KMS-11 (cell line): Measurements from ENCODE around the gene RTEL1.

Source experiments
- H2AFZ ChIP-seq: fragments of 200-600 bp; sonication (generic); 2 replicates; pipeline ENCODE4 v1.6.1; 2016; ENCODE audit warnings: antibody characterized with exemption, mixed run types, low read depth
- H3K27ac ChIP-seq: fragments of 200-600 bp; sonication (generic); 2 replicates; pipeline ENCODE4 v1.6.1; 2016; ENCODE audit warnings: mild to moderate bottlenecking, mixed run types
- H3K27me3 ChIP-seq: fragments of 200-600 bp; sonication (generic); 2 replicates; pipeline ENCODE4 v1.6.1; 2017; ENCODE audit warnings: mild to moderate bottlenecking, low read depth, mixed run types, moderate library complexity; ENCODE audit not compliant: insufficient read depth
- H3K36me3 ChIP-seq: fragments of 200-600 bp; sonication (generic); 2 replicates; pipeline ENCODE4 v1.6.1; 2017; ENCODE audit warnings: mild to moderate bottlenecking, mixed run types; ENCODE audit not compliant: insufficient read depth
- H3K4me1 ChIP-seq: fragments of 200-600 bp; sonication (generic); 2 replicates; pipeline ENCODE4 v1.6.1; 2016; ENCODE audit warnings: mild to moderate bottlenecking, low read depth, mixed run types; ENCODE audit not compliant: poor library complexity, severe bottlenecking
- H3K4me2 ChIP-seq: fragments of 200-600 bp; sonication (generic); 2 replicates; pipeline ENCODE4 v1.7.0; 2016; ENCODE audit warnings: mild to moderate bottlenecking, mixed run types
- H3K4me3 ChIP-seq: fragments of 200-600 bp; sonication (generic); IDR thresholded peaks from 2 replicates; pipeline ENCODE4 v1.6.1; 2017; ENCODE audit warnings: low read depth, low read length, mixed read lengths; ENCODE audit not compliant: insufficient read depth
- H3K79me2 ChIP-seq: fragments of 200-600 bp; sonication (generic); 2 replicates; pipeline ENCODE4 v1.6.1; 2016; ENCODE audit warnings: low read depth, mixed run types; ENCODE audit not compliant: insufficient read depth
- H3K9ac ChIP-seq: fragments of 200-600 bp; sonication (generic); 2 replicates; pipeline ENCODE4 v1.6.1; 2016; ENCODE audit warnings: mild to moderate bottlenecking, mixed run types
- H4K20me1 ChIP-seq: fragments of 200-600 bp; sonication (generic); 2 replicates; pipeline ENCODE4 v1.6.1; 2016; ENCODE audit warnings: mild to moderate bottlenecking, mixed run types; ENCODE audit not compliant: insufficient read depth
- TF ChIP-seq, protein P1 (sequence below): fragments of 200-600 bp; sonication (generic); conservative IDR thresholded peaks from 2 replicates; pipeline ENCODE4 v1.6.1; 2017; ENCODE audit warnings: low read depth, mild to moderate bottlenecking, antibody characterized with exemption, low read length, moderate library complexity, mixed read lengths

The RTEL1 gene

DNA sequence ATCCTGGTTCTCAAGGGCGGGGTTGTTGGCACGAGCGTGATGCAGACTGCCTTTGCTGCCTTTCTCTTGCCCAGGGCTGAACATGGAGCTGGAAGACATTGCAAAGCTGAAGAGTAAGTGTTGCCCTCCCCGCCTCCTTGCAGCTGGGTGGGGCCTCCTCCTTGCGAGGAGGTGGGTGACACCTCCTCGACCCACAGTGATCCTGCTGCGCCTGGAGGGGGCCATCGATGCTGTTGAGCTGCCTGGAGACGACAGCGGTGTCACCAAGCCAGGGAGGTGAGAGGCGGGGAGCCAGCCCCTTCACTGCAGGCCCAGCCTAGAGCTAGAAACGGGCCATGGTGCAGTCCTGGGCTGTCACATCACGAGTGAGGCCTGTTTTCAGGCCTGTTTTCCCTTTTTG, 20.0 kb downstream of the RTEL1 start:
- Histone ChIP-seq H3K36me3 (no peaks in the 10 kb centered on the region), H3K4me3 (no peak overlapping the region), H3K4me2 (no peak overlapping the region), H3K27ac (no peak overlapping the region), H4K20me1 (no peaks in the 10 kb centered on the region), H3K9ac (no peak overlapping the region), H3K4me1 (no peaks in the 10 kb centered on the region), H2AFZ (no peak overlapping the region), H3K79me2 (no peaks in the 10 kb centered on the region), H3K27me3 (no peaks in the 10 kb centered on the region)
- TF ChIP-seq, protein P1, sequence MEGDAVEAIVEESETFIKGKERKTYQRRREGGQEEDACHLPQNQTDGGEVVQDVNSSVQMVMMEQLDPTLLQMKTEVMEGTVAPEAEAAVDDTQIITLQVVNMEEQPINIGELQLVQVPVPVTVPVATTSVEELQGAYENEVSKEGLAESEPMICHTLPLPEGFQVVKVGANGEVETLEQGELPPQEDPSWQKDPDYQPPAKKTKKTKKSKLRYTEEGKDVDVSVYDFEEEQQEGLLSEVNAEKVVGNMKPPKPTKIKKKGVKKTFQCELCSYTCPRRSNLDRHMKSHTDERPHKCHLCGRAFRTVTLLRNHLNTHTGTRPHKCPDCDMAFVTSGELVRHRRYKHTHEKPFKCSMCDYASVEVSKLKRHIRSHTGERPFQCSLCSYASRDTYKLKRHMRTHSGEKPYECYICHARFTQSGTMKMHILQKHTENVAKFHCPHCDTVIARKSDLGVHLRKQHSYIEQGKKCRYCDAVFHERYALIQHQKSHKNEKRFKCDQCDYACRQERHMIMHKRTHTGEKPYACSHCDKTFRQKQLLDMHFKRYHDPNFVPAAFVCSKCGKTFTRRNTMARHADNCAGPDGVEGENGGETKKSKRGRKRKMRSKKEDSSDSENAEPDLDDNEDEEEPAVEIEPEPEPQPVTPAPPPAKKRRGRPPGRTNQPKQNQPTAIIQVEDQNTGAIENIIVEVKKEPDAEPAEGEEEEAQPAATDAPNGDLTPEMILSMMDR: no peak

DNA sequence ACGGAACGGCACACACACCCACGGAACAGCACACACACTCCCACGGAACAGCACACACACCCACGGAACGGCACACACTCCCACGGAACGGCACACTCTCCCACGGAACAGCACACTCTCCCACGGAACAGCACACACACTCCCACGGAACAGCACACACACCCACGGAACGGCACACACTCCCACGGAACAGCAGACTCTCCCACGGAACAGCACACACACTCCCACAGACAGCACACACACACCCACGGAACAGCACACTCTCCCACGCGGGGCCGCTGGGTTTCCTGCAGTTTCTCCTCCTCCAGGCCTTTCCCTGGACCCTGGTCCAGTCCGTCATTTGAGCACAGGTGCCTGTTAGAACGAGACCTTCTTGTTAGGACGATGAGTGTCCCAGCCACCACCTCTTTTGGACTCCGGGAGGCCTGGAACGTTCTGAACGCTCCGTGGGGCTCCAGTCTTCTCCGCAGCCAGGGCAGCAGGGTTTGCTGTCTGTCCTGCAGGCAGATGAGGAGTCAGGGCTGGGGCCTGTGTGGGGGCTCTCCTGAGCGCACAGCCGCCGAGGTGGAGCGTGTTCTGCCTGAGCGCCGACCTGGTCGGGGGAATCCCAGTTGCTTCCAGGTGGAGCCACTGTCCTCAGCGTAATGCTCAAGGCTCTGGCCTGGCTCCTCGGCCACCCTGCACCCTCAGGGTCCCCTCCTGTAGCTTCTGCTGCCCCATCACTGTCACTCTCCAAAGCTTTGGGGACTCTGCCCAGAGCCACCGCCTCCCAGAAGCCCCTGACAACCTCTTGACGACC, 20.8 kb downstream of the RTEL1 start:
- TF ChIP-seq, protein P1: no peak
- H3K9ac ChIP-seq: no peak overlapping the region
- H3K36me3 ChIP-seq: no peaks in the 10 kb centered on the region
- H3K27me3 ChIP-seq: no peaks in the 10 kb centered on the region
- no peaks in the 10 kb centered on the region for H4K20me1 ChIP-seq
- no peak overlapping the region for H3K27ac ChIP-seq
- no peaks in the 10 kb centered on the region for H3K79me2 ChIP-seq
- H2AFZ ChIP-seq: no peak overlapping the region
- no peaks in the 10 kb centered on the region for H3K4me1 ChIP-seq
- H3K4me2 ChIP-seq: no peak overlapping the region
- H3K4me3 ChIP-seq: no peak overlapping the region

DNA sequence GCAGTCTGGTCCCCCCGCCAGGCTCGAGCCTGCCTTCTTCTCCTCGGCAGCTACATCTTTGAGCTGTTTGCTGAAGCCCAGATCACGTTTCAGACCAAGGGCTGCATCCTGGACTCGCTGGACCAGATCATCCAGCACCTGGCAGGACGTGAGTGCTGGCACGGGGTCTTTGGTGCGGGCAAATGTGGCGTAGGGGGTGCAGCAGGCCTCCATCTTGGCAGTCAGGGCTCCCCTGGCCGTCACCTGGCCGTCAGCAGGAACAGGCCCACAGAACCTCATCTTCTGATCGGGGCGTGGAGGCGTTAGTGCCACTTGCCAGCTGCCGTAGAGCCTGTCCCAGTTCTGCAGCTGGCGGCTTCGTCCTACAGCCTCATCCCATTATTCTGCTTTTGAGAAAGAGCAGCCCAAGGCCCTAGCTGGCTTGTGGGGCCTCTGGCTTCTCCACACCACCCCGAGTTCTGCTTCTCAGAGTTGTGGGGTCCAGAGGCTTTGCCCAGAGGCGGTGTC, 21.7 kb downstream of the RTEL1 start:
- no peak overlapping the region for H2AFZ ChIP-seq
- no peak overlapping the region for H3K9ac ChIP-seq
- H3K27ac ChIP-seq: no peak overlapping the region
- H4K20me1 ChIP-seq: no peaks in the 10 kb centered on the region
- no peaks in the 10 kb centered on the region for H3K79me2 ChIP-seq
- H3K4me2 ChIP-seq: no peak overlapping the region
- H3K4me1 ChIP-seq: no peaks in the 10 kb centered on the region
- TF ChIP-seq, protein P1: no peak
- H3K4me3 ChIP-seq: no peak overlapping the region
- H3K36me3 ChIP-seq: no peaks in the 10 kb centered on the region
- no peaks in the 10 kb centered on the region for H3K27me3 ChIP-seq

DNA sequence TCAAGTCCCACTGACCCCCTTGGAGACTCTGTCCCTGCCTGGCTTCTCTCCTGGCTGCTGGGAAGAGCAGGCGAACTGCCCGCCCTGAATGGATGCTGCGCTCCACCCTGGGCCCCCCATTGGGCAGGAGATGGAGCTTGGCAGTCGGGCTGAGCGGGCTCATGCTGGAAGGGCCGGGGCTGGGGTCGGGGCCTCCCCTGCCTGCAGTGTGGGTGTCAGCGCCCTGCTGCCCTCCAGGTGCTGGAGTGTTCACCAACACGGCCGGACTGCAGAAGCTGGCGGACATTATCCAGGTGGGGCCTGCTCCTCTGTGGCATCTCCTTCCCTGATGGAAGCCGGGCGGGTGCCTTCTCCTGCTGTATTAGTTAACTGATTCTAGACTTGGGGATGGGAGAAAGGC, 22.3 kb downstream of the RTEL1 start:
- TF ChIP-seq, protein P1: no peak
- Histone ChIP-seq H3K27ac (no peak overlapping the region), H3K27me3 (no peaks in the 10 kb centered on the region), H2AFZ (no peak overlapping the region), H3K4me2 (no peak overlapping the region), H3K36me3 (no peaks in the 10 kb centered on the region), H3K4me3 (no peak overlapping the region), H3K9ac (no peak overlapping the region), H3K4me1 (no peaks in the 10 kb centered on the region), H4K20me1 (no peaks in the 10 kb centered on the region), H3K79me2 (no peaks in the 10 kb centered on the region)
